GM10266 (cell line): ENCODE results near the gene TLCD2.

Experiments
- DNase-seq: peaks from one replicate; pipeline ENCODE4 v3.0.0; 2012; ENCODE audit errors: extremely low spot score
- CTCF ChIP-seq: IDR thresholded peaks from 2 replicates; pipeline ENCODE4 v1.5.1; 2012; ENCODE audit warnings: mild to moderate bottlenecking, low read depth; ENCODE audit not compliant: control insufficient read depth, insufficient read depth; ENCODE audit errors: missing control alignments

The TLCD2 gene

GRCh38 chr17:1714427-1714979 lies 4.3 kb upstream of the TLCD2 start:
- DNase-seq: no peak
- TF ChIP-seq CTCF: no peak

GRCh38 chr17:1713878-1714426 lies 3.8 kb upstream of the TLCD2 start:
- DNase-seq: no peak

GRCh38 chr17:1713160-1713877 lies 3.1 kb upstream of the TLCD2 start:
- TF ChIP-seq CTCF: no peak
- no peak for DNase-seq

More at GRCh38 chr17:1713878-1714426, 3.8 kb upstream of the TLCD2 start:
- TF ChIP-seq CTCF: peak; percentile 56

GRCh38 chr17:1712271-1712670 lies 2.1 kb upstream of the TLCD2 start:
- no peak for TF ChIP-seq CTCF
- no peak for DNase-seq

- no peak for DNase-seq
- TF ChIP-seq CTCF: no peak
Observed at GRCh38 chr17:1711804-1712203, 1.6 kb upstream of the TLCD2 start.

GRCh38 chr17:1710807-1711553 lies 803 bp upstream of the TLCD2 start:
- DNase-seq: no peak
- TF ChIP-seq CTCF: no peak
